ENCODE results near the gene ANKRD12.

DNA sequence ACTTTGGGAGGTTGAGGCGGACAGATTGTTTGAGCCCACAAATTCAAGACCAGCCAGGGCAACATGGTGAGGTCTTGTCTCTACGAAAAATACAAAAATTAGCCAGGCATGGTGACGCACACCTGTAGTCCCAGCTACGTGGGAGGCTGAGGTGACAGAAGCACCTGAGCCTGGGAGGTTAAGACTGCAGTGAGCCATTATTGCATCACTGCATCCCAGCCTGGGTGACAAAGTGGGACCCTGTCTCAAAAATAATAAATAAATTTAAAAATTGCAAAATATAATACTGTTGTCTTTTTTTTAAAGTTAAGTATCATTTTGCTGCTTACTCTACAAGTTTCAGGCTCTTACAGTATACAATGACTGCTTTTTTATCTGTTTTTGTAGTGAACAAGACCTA is 4.0 kb upstream of the ANKRD12 start:
- TF ChIP-seq, protein P1, sequence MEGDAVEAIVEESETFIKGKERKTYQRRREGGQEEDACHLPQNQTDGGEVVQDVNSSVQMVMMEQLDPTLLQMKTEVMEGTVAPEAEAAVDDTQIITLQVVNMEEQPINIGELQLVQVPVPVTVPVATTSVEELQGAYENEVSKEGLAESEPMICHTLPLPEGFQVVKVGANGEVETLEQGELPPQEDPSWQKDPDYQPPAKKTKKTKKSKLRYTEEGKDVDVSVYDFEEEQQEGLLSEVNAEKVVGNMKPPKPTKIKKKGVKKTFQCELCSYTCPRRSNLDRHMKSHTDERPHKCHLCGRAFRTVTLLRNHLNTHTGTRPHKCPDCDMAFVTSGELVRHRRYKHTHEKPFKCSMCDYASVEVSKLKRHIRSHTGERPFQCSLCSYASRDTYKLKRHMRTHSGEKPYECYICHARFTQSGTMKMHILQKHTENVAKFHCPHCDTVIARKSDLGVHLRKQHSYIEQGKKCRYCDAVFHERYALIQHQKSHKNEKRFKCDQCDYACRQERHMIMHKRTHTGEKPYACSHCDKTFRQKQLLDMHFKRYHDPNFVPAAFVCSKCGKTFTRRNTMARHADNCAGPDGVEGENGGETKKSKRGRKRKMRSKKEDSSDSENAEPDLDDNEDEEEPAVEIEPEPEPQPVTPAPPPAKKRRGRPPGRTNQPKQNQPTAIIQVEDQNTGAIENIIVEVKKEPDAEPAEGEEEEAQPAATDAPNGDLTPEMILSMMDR (IDR thresholded peaks at IDR 0.05), result no peak
- TF ChIP-seq POLR2A (IDR thresholded peaks at IDR 0.05), result no peak

Data from heart left ventricle (tissue), 13 donors.